NCI-H748 (cell line): Measurements from ENCODE around the gene NSMCE1.

ENCODE experiments used
- DNase-seq: peaks from one replicate; lab custom pipeline; 2025; ENCODE audit not compliant: unreplicated experiment; lab: John Stamatoyannopoulos, UW

Gene NSMCE1

DNA sequence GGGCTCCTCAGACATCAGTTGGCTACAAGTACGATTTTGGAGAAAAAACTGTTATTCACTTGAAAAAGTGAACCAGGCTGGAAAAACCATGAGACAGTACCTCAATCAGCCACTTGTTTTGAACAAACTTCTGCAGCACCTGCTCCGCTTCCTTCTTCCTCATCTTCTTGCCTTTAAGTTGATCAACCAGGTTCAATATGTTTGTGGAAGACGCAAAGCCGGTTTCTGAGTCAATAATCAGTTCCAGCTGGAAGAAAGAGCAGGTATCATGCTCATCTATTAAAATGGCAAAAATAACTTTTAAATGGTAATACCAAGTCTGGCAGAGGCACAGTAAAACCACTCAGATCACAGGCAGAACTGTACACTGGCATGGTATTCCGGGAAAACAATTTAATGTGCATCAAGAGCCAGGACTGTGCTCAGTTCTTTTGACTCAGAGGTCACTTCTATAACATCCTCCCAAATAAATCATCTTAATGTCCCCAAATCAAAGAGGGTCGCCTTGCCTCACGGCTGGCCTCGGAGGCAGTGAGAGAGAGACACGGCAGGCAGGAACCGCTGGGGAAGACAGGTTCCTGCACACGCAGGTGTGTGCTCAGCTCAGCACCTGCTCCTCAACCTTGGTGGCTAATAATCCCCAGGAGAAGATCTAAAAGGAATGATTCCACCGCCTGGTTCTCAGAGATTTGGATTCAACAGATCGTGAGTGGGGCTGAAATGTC is 35.5 kb downstream of the NSMCE1 start:
- no peak for DNase-seq

DNA sequence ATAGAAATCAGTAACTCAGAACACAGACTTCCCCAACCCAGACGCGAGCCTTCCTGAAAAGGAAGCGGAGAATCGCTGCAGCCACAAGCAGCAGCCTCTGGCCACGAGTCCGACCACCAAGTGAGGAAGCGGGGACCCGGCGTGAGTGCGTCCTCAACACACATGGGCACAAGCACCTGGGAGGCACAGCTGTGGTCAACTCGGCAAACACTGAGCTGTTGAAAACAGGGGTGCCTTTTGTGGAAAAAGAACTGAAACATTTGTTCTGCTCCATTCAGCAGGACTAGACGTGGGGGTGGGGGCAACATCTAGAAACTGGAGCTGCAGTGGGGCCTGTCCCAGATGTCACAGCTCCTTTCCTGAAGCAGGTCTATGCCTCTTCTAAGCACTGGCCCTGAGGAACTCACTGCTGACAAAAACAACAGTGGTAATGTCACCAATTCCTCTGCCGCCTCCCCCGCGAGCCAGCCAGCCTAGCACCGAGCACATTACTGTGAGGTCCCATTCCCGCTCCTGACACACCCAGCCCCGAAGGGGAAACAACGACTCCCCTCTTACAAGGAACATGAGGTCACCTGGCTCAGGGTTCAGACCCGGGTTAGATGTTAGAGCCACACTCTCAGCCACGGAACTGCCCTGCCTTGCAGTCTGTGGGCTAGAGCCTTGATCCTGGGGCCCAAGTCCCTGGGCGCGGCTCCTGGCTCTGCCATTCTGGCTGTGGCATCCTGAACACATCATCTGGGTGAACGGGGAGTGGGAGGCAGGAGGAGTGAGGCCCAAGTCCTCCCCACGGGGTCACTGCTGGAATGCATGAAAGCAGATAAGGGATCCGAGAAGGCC is 36.3 kb downstream of the NSMCE1 start:
- DNase-seq, result no peak

DNA sequence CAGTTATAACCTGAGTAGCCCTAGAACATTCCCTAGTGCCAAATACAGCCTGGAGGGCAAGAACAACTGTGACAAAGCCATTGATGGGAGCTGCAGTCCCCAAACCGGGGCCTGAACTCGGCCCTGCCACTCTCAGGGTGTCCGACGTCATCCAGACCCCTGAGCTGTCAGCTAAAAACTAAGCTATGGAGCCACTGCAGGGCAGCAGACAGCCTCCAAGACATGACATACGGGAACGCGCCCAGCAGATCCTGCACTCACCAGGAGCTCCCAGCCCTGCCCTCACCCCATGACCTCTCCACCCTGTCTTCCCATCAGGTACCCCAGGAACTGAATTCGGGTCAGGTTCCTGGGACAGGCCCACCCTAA is 36.9 kb downstream of the NSMCE1 start:
- no peak for DNase-seq

DNA sequence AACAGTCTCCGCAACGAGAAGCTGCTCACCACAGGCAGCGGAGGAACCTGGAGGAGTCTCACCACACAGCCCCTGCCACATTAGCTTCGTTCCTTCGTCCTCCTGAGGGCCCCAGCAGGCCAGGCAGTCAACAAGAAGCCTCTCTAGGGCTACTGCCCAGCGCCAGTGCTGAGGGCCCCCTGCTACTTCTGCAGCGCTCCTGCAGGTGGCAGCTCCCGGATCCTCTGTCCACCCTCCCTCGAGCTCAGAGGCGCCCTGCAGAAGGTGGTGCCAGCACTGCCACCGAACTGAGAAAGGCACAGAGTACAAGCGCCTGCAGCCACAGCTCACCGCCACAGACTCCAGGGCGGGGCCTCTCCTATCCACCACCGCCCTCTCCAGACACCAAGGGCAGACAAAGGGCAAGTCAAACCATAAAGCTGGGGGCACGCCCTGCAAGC is 38.0 kb downstream of the NSMCE1 start:
- no peak for DNase-seq

DNA sequence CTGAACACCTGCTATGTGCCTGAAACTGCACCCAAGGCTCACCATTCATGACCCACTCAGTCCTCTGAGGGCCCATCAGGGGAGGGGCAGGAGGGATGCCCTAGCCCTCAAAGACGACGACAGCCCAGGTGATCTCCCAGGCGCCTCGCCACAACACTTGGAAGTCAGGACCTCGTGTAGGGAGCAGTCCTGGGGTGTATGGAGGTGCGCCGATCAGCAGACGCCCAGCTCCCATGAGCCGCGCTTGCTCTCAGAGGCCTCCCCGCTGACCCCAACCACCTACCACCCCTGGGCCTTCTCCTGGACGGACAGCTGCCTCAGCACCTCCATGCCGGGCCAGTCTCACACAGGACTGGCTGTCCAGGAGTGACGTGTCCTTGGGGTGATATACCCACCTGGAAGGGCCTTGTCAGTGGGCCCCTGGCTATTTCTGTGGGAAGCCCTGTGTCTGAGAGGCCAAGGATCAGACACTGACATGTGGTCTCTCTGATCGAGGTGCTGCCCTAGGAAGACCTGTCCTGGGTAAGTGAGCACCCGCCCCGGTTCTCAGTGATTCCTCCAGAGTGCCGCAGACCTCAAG is 38.6 kb downstream of the NSMCE1 start:
- no peak for DNase-seq

DNA sequence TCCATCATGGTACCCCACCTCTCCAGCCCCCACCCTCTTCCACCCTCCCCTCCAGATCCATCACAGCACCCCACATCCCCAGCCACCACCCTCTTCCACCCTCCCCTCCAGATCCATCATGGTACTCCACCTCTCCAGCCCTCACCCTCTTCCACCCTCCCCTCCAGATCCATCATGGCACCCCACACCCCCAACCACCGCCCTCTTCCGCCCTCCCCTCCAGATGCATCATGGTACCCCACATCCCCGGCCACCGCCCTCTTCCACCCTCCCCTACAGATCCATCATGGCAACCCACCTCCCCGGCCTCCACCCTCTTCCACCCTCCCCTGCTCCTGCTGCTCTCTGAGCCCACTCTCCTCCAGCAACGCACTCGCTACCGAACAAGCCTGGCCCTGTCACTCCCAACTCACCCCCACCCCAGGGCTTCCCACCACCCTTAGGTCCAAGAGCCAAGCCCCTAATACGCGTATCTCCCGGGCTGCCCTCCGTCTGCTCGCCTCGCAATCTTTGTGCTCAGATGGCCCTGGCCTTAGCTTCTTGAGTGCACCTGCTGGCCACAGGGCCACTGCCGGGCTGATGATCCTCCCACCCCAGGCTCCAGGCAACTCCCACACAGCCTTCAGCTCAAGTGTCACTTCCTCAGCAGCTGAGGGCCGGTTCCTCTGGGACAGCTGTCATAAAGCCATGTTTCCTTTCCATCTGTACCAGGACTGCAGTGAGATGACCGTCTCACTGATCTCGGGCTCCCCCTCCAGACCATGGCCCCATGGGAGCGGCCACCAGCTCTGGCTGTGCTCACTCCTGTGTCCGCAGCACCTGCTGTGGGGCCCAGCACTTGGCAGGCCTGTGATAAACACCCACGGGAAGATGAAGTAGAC is 39.7 kb downstream of the NSMCE1 start:
- no peak for DNase-seq

DNA sequence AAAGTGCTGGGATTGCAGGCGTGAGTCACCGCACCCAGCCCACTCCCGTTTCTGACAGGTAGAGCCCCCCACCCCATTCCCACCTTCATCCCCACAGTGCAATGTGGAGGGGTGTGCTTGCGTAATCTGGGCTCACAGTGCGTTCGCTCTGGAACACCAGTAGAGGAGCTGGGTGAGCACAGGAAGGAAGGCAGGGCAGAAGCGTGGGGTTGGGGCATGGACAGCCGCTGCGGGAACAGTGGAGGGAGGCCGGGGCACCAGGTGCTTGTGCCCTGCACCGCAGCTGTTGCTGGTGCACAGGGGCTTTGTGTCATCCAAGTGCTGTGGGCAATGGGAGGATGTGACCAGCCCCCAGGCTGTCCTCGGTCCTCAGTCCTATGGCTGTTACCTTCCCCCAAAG is 40.5 kb downstream of the NSMCE1 start:
- no peak for DNase-seq

DNA sequence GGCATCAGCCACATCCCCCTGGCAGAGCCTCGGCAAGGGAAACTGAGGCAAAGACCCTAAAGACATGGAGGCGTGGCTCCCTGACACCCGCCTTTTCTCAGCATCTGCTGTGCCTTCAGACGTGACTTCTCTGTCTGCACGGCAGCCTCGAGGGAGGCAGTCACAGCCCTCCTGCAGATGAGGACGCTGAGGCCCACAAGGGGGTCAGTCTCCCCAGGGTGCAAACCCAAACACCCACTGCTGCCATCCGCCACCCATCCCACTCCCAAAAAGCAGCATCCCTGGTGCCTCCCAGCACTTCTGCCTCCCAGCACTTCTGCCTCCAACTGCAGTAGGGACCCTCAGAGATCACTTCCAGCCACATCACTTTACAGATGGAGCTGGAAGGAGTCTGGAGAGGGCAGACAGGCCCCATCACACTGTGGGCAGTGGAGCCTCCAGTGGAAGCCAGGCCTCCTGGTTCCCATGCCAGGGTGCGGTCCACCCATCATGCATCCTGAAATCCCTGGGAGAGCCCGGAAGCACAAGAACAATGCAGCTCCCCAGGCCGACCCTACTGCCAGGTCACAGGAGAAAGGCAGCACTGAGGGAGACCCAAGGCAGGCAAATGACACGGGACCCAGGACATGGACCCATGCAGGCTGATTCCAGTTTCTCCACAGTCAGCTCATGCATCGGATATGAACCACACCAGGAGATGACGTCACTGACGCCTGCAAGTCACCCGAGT is 41.4 kb downstream of the NSMCE1 start:
- DNase-seq, result no peak

DNA sequence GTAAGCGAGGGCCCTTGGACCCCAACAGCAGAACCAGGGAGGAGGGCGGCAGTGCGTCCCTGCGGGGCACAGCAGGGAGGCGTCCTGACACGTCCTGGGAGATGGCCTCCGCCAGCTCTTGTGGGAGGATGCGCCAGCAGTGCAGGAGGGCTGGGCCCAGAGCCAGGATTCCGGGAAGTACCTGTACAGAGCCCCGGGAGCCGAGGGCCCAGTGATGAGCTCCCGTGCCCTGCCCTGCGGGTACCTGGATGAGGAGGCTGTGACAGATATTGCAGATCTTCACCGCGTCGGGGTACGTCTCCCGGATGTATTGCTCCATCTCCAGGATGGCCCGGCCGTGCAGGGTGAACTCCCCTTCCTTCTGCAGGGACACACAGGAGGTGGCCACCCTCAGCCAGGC is 42.1 kb downstream of the NSMCE1 start:
- DNase-seq, result peak; percentile 37

DNA sequence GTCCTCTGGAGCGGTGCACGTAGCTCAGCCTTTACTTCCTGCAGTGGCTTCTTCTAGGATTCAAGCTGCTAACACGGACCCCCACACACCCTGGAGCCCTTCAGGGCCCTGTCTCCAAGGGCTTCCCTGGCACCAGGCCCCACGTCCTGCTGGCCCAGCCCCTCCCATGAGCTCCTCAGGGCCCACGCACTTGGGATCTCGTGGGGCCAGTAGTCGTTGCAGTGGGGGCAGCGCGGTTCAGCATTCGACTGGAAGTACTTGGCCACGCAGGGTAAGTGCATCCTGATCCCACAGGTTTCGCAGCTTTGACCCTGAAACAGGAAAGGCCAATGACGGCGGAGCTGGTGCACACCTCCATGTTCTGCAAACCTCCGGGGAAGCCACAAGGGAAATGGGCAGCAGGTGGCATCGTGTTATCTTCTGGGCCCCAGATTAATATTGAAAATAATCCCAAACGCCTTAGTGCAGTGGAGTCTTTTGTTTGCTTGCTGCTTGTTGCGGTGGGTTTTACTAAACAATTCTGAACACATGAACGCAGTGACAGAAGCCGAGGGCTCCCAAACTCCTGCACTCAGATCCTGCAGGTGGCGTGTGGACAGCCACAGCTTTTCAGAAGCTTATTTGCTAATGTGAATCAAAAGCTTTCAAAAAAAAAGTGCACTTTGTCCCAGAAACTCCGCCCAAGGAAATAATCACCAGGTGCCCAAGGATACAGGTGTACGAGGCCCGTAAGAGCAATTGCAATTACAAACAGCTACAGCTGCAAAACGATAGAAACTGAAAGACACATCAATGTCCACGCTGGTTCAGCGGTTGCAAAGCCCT is 42.8 kb downstream of the NSMCE1 start:
- peak; percentile 49 for DNase-seq

DNA sequence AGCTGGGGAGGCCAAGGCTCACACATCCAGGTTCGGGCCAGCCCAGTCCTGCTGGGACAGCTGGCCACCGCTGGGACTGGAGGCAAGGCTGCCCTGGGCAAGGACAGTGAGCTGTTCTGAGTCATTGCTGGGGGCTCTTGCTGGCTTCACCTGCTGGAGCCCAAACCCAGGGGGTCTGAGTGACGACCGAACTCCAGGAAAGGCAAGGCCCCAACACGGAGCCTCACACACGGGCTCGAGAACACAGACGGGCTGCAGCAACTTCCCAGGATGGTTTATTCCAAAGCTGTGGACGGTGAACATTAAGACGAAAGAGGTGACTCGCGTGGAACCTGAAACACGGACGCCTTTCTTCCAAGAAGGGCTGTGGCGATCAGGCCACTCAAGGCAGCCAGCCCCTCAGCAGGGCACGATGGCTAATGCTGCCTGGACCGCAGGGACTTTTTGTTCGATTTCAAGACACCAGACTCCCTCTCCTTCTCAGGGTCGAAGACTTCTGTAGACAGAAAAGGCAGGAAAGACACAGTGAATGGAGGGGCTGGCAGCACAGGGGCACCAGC is 43.8 kb downstream of the NSMCE1 start:
- no peak for DNase-seq

DNA sequence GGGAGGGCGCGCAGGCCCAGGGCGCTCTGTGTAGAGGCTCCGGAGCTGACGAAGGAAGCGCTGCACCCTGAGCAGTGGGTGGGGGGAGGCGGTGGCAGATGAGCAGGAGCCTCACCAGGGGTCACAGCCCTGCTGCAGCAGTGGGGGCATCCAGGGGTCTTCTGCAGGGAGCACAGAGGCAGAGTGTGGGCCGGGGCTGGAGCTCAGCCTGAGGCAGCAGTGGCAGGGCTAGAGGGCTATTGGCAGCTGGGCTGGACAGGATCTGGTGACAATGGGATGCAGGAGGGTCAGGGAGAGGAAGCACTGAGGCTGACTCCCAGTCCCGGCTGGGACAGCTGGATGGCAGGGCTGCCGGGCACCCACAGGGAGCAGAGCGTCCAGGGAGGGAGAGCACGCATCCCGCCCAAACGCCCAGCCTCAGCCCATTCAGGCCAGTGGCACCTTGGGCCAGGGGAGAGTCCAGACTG is 44.3 kb downstream of the NSMCE1 start:
- no peak for DNase-seq

DNA sequence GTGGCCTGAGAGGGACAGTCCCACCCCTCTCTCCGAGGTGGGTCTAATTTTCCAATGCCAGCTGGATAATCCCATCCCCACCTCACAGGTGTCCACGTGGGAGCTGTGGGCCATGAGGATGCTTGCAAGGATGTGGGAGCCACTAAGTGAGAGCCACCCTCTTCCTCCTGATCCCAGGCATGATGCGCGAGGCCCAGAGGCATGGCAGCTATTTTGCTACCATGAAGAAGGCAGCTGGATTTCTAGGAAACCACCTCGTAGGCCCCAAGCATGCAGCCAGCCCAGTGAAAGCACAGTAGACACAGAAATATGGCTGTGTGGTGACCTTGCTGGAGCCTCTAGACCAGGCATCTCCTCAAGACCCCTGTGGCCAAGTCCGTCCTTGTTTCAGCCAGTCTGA is 44.9 kb downstream of the NSMCE1 start:
- no peak for DNase-seq

DNA sequence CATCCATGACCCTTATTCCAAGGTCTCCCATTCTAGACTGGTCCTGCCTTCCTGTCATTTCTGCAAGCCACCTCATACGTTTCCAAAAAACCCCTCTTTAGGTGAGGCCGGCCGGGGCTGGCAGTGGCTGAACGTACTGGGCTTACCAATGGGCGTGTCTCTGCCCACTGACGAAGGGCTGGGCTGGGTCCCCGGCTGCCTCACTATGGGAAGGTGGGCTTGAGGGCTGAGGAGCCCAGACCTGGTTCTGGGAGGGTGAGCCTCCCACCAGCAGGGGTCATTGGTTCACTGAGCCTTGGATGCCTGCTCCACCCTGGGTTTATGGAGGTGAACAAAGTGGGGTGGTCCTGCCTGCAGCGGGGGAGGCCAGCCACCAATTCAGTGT is 45.4 kb downstream of the NSMCE1 start:
- DNase-seq, result no peak

DNA sequence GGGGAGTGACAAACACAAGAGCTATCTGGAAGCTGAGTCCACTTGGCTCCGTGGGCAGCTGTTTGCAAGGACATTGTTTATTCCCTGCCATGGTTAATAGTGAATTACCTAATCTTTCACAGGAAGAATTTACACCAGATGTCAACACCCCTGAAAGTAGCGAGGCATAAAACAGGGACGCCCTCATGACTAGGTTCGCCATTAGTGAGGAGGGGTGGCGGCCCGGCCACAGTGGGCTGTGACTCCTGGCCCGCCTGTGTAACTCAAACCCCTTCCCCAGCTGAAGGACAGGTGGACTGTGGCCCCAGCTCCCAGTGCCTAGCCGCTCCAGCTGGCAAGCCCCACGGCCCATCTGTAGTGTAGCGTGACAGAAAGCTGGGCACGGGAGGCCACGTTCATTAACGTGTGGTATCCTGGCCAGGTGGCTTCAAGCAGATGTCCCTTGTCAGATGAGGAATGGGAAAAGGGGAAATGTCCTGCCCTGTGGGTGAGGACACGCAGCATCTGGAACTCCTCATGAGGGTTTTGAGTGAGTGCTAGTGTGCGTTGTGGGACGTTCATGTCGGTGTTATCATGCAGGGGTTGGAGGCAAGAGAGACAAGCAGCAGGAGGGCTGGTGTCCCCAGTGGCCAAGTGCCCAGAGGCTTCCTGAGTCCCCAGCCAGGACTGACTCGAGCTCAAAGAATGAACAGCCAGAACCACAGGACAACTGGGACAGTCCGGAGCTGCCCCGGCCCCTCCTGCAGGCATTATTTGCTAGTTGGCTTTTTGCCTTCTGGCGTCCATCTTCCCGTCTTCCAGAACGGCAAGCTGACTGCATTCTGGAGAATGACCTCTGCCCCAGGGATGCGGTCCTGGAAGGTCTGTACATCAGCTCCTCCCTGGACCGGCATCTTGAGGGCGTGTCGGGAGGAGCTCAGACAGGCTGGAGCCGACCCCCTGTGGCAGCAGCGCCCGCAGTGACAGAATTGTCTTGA is 46.0 kb downstream of the NSMCE1 start:
- DNase-seq, result peak; percentile 14

DNA sequence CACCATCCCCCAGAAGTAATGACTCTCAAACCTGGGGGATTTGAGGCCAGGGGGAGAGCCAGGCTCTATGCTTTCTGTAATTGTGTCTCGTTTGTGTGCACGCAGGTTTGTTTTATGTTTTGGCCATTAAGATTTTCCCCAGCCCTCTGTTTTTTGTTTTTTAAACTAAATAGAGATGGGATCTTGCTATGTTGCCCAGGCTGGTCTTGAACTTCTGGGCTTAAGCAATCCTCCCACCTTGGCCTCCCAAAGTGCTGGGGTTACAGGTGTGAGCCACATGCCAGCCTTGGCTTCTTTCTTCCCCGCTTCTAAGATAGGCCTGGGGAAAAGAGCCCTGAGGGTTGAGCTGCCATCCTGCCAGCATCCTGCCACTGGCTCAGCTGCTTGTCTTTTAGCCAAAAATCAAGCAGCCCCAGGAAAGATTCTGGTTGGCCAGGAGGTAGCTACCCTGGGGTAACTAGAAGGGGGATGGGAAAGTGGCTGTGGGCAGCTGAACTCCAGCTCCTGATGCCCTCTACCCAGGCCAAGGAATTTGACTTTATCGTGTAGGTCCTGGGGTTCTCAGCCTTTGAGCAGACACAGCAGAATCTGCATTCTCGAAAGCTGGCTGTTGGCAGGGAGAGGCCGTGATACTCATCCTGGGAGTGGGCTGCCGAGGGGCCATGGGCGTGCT is 46.9 kb downstream of the NSMCE1 start:
- DNase-seq, result no peak

DNA sequence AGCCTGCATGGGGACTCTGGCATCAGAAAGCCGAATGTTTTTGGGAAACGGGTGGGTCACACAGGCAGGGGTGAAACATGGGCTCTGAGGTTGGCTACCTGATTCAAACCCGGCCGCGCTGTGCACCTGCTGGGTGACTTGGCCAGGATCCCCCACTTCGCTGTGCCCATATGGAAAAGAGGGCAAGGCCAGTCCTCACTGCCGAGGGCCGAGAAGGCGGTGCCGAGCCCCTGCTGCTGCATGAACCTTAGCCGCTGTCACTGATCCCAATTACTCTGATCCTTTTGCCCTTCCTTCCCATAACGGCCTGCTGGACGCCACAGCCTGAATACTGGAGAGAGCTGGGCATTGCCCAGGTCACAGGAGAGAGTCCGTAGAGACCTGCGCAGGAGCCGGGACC is 47.6 kb downstream of the NSMCE1 start:
- DNase-seq, result no peak

DNA sequence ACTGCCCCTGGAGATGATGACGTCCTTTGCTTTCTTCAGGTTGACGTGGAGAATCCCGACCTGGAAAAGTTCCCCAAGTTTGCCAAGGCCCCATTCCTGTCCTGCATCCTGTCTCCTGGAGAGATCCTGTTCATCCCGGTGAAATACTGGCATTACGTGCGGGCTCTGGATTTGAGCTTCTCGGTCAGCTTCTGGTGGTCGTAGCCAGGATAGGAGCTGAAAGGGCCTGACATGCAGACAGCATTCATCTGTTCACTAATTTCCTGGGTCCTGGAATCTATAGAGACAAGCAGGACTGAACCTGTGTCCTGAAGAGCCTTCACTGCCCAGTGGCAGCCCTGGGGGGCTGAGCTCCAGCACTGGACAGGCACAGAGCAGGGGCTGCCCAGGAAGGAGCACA is 48.0 kb downstream of the NSMCE1 start:
- DNase-seq, result no peak
